Endothelial cell of umbilical vein (primary cell): Measurements from ENCODE around the gene LARGE1. TPM values are rescaled to one million over a fixed set of nuclear protein-coding genes. Genes with fewer than 3 reads are reported as not detected.

ENCODE experiments used
- BruUV-seq: library from RNA; stranded (reverse); fragments of 400-500 nt; replicated peaks from 2 replicates; lab custom pipeline; 2021; lab: Mats Ljungman, UMichigan
- CTCF ChIA-PET: fragments of 300-600, 350-600 bp; sonication (Branson Sonifier 250); formaldehyde crosslinking; loops from one replicate; lab custom pipeline; 2021; ENCODE audit warnings: antibody characterized with exemption, inconsistent platforms; lab: Charles Lee
- POLR2A ChIA-PET: fragments of 300-600, 350-600 bp; sonication (Branson Sonifier 250); formaldehyde crosslinking; loops from one replicate; lab custom pipeline; 2021; ENCODE audit warnings: antibody characterized with exemption, inconsistent platforms; lab: Charles Lee
- DNase-seq: peaks from one replicate; pipeline ENCODE4 v3.0.0-alpha.2; 2011; ENCODE audit warnings: low read depth, low spot score
- FAIRE-seq: peaks from 2 replicates; lab custom pipeline; 2011; peaks lifted over from hg19 to GRCh38; lab: Jason Lieb, UNC
- H2AFZ ChIP-seq: 2 replicates; pipeline ENCODE4 v1.6.0; 2012; ENCODE audit warnings: low read depth, low read length, control low read depth, inconsistent platforms
- H3K27ac ChIP-seq: 2 replicates; pipeline ENCODE4 v1.5.1; 2011; ENCODE audit warnings: low read depth, mild to moderate bottlenecking, control low read depth, low read length, moderate library complexity; ENCODE audit not compliant: insufficient read depth
- H3K27me3 ChIP-seq, 2 experiments: 2 replicates each; pipeline versions ENCODE4 v1.6.0 to v1.6.1; 2011; ENCODE audit warnings: low read length in 2 of 2, mixed read lengths in 1 of 2; ENCODE audit not compliant: control insufficient read depth in 2 of 2, insufficient read depth in 2 of 2
- H3K36me3 ChIP-seq, 2 experiments: 2 replicates in 1 of 2; 3 replicates in 1 of 2; pipeline ENCODE4 v1.5.1; 2011; ENCODE audit warnings: low read length in 2 of 2, mild to moderate bottlenecking in 1 of 2, moderate library complexity in 1 of 2; ENCODE audit not compliant: control insufficient read depth in 2 of 2, insufficient read depth in 2 of 2; ENCODE audit errors: extremely low read depth in 1 of 2
- H3K4me1 ChIP-seq: 3 replicates; pipeline ENCODE4 v1.5.1; 2011; ENCODE audit warnings: mild to moderate bottlenecking, low read length; ENCODE audit not compliant: control insufficient read depth, insufficient read depth; ENCODE audit errors: extremely low read depth
- H3K4me2 ChIP-seq: 2 replicates; pipeline ENCODE4 v1.6.1; 2011; ENCODE audit warnings: low read length, control low read depth, mixed read lengths; ENCODE audit not compliant: insufficient read depth
- H3K4me3 ChIP-seq, 3 experiments: fragments of 200-600 bp in 1 of 3; sonication (generic), shearing (Covaris generic) in 1 of 3; replicated peaks in 1 of 3; 2 replicates each; pipeline ENCODE4 v1.5.1; 2011 to 2016; ENCODE audit warnings: control low read depth in 3 of 3, low read length in 3 of 3, mild to moderate bottlenecking in 2 of 3, inconsistent platforms in 1 of 3, low read depth in 1 of 3, moderate library complexity in 1 of 3; ENCODE audit not compliant: insufficient read depth in 1 of 3
- H3K79me2 ChIP-seq: 2 replicates; pipeline ENCODE4 v1.6.0; 2012; ENCODE audit warnings: low read length, inconsistent platforms; ENCODE audit not compliant: control insufficient read depth, insufficient read depth
- H3K9ac ChIP-seq: replicated peaks from 2 replicates; pipeline ENCODE3; 2011; ENCODE audit warnings: low read length, control low read depth; ENCODE audit not compliant: insufficient read depth; ENCODE audit errors: extremely low read depth
- H3K9me1 ChIP-seq: replicated peaks from 3 replicates; pipeline ENCODE4 v1.6.0; 2011; ENCODE audit warnings: mild to moderate bottlenecking, low read length; ENCODE audit not compliant: control insufficient read depth, insufficient read depth; ENCODE audit errors: extremely low read depth
- H3K9me3 ChIP-seq: replicated peaks from 2 replicates; pipeline ENCODE4 v1.5.1; 2012; ENCODE audit warnings: low read length, inconsistent platforms; ENCODE audit not compliant: control insufficient read depth, insufficient read depth
- H4K20me1 ChIP-seq: replicated peaks from 2 replicates; pipeline ENCODE3; 2011; ENCODE audit warnings: mild to moderate bottlenecking, low read length; ENCODE audit not compliant: control insufficient read depth, insufficient read depth; ENCODE audit errors: extremely low read depth
- EZH2 ChIP-seq: IDR thresholded peaks from 2 replicates; pipeline ENCODE4 v1.6.1; 2012; ENCODE audit warnings: borderline replicate concordance, low read depth, mild to moderate bottlenecking, moderate library complexity, low read length, inconsistent platforms; ENCODE audit not compliant: severe bottlenecking
- FOS ChIP-seq: IDR thresholded peaks from 2 replicates; pipeline ENCODE4 v1.6.1; 2011; ENCODE audit warnings: mild to moderate bottlenecking, low read length, moderate library complexity, borderline replicate concordance; ENCODE audit not compliant: insufficient read depth
- GATA2 ChIP-seq: IDR thresholded peaks from 2 replicates; pipeline ENCODE4 v1.7.0; 2011; ENCODE audit warnings: low read depth, mild to moderate bottlenecking, moderate library complexity, mixed read lengths, low read length; ENCODE audit not compliant: insufficient read length, insufficient read depth
- JUN ChIP-seq: IDR thresholded peaks from 2 replicates; pipeline ENCODE4 v1.6.1; 2011; ENCODE audit warnings: borderline replicate concordance, low read depth; ENCODE audit not compliant: insufficient read length, insufficient read depth
- MYC ChIP-seq: IDR thresholded peaks from one replicate; pipeline ENCODE4 v1.6.1; 2011; ENCODE audit warnings: mild to moderate bottlenecking, low read depth, low read length
- POLR2A ChIP-seq: IDR thresholded peaks from 2 replicates; pipeline ENCODE4 v1.6.1; 2012; ENCODE audit warnings: low read depth, mild to moderate bottlenecking, control low read depth, low read length
- POLR2AphosphoS5 ChIP-seq: IDR thresholded peaks from 2 replicates; pipeline ENCODE4 v1.6.1; 2012; ENCODE audit warnings: low read depth, mild to moderate bottlenecking, control low read depth, low read length, moderate library complexity; ENCODE audit not compliant: insufficient read depth
- dilution Hi-C: fragments of 300-500 bp; cut with MboI; formaldehyde crosslinking; loops from one replicate; pipeline ENCODE4 v1.15.0; 2019; ENCODE audit warnings: low sequenced_read_pairs; ENCODE audit not compliant: extremely low pct_ligation_motif_present
- intact Hi-C: fragments of 100-400 bp; cut with micrococcal nuclease; formaldehyde crosslinking; loops from one replicate; pipeline ENCODE4 v1.10.0; 2022
- polyA plus RNA-seq, 4 experiments: library from polyadenylated mRNA; depleted of rRNA in 3 of 4; stranded (reverse) in 3 of 4; unstranded in 1 of 4; fragments of >200 nt; gene quantifications; 2 replicates each; pipeline versions ENCODE4 v1.2.1 to v1.2.3, GENCODE V29; 2011 to 2012; ENCODE audit warnings: missing spikeins in 1 of 4
- total RNA-seq: library from RNA; stranded (reverse); gene quantifications from 2 replicates; pipeline ENCODE4 v1.2.3, GENCODE V29; 2021
- TF ChIP-seq, protein P1 (sequence below): IDR thresholded peaks from 2 replicates; pipeline ENCODE4 v1.6.1; 2011; ENCODE audit not compliant: insufficient read depth, insufficient read length
- TF ChIP-seq, protein P2 (sequence below), 2 donors: IDR thresholded peaks; 1 replicate in 1 of 2; 2 replicates in 1 of 2; pipeline ENCODE4 v1.5.1; 2011; ENCODE audit warnings: low read length in 2 of 2, mild to moderate bottlenecking in 2 of 2, moderate library complexity in 2 of 2, control low read depth in 1 of 2, inconsistent platforms in 1 of 2, low read depth in 1 of 2; ENCODE audit not compliant: insufficient read depth in 1 of 2; ENCODE audit errors: extremely low read depth in 1 of 2

The LARGE1 gene
- total and polyA plus RNA-seq, 2 donors (not counting 3 experiments of a cell fraction or from before 2014, with no cell fraction given) = 0.95 to 4.4 TPM

DNA sequence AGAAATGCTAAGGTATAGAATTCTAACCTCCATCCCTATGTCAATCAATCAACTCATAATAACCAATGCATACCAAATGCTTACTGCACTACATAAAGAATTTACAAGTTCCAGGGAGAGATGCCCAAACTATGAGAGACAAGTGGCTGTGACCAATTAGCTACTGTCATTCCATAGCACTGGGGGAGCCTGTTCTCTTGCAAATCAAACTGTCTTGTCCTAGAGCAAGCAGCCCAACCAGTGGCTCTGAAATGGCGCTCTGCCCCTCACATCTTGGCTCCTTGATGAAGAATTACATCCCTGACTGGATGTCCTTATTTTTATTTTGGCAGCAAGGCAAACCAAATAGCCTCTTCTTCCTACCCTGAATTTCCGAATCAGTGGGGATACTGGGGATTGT lies 589.7 kb downstream of the LARGE1 start:
- Histone ChIP-seq H3K9ac (no peak overlapping the region), H3K9me1 (no peaks in the 10 kb centered on the region), H3K36me3 (no peaks in the 10 kb centered on the region), H4K20me1 (no peaks in the 10 kb centered on the region), H3K9me3 (peaks cover 2% of the 10 kb centered on the region), H3K27ac (no peak overlapping the region), H3K4me3 (no peak overlapping the region), H3K4me2 (no peak overlapping the region), H3K27me3 (no peaks in the 10 kb centered on the region), H3K4me1 (no peaks in the 10 kb centered on the region), H2AFZ (no peak overlapping the region), H3K79me2 (no peaks in the 10 kb centered on the region)
- DNase-seq = no peak
- dilution Hi-C loops (no loop called here), intact Hi-C loops (no loop called here)
- no TSS peak for BruUV-seq
- TF ChIP-seq, protein P1, sequence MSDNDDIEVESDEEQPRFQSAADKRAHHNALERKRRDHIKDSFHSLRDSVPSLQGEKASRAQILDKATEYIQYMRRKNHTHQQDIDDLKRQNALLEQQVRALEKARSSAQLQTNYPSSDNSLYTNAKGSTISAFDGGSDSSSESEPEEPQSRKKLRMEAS = no peak
- TF ChIP-seq GATA2 (no peak), POLR2AphosphoS5 (no peak), FOS (no peak), JUN (no peak), POLR2A (no peak), EZH2 (no peak), MYC (no peak)
- TF ChIP-seq, protein P2, sequence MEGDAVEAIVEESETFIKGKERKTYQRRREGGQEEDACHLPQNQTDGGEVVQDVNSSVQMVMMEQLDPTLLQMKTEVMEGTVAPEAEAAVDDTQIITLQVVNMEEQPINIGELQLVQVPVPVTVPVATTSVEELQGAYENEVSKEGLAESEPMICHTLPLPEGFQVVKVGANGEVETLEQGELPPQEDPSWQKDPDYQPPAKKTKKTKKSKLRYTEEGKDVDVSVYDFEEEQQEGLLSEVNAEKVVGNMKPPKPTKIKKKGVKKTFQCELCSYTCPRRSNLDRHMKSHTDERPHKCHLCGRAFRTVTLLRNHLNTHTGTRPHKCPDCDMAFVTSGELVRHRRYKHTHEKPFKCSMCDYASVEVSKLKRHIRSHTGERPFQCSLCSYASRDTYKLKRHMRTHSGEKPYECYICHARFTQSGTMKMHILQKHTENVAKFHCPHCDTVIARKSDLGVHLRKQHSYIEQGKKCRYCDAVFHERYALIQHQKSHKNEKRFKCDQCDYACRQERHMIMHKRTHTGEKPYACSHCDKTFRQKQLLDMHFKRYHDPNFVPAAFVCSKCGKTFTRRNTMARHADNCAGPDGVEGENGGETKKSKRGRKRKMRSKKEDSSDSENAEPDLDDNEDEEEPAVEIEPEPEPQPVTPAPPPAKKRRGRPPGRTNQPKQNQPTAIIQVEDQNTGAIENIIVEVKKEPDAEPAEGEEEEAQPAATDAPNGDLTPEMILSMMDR (IDR thresholded peaks at IDR 0.05; ENCODE audit: extremely low read depth in 1 of 2, insufficient read depth in 1 of 2, low read depth in 1 of 2, low read length in 2 of 2) = no peak
- ChIA-PET POLR2A (no interaction called here), CTCF (no interaction called here)
- FAIRE-seq = no peak
